T47D (cell line): ENCODE results near the gene TMPRSS5.

Source experiments
- DNase-seq, 2 experiments: peaks; one replicate each; pipeline versions ENCODE4 v3.0.0 to v3.0.0-alpha.2; 2011 to 2012; ENCODE audit warnings: low read depth in 1 of 2, low spot score in 1 of 2
- JUND ChIP-seq: IDR thresholded peaks from 2 replicates; pipeline ENCODE4 v1.6.1; 2012; ENCODE audit warnings: low read depth
- in situ Hi-C: cut with HindIII; loops from 2 replicates; pipeline ENCODE4 v1.10.0; 2016; ENCODE audit warnings: low sequenced_read_pairs, low pct_unique_long_range_greater_than_20kb

Gene TMPRSS5

DNA sequence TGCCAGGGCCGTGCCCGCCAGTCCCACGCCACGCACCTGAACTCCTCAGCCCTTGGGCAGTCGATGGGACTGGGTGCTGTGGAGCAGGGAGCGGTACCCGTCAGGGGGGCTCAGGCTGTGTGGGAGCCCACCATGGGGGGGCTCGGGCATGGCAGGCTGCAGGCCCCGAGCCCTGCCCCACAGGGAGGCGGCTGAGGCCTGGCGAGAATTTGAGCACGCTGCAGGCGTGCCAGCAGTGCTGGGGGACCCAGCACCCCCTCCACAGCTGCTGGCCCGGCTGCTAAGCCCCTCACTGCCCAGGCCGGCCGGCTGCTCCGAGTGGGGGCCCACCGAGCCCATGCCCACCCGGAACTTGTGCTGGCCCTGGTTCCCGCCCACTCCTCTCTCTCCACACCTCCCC is 56.8 kb downstream of the TMPRSS5 start:
- no peak for DNase-seq
- TF ChIP-seq JUND, result no peak
- in situ Hi-C loops, result no loop called here

DNA sequence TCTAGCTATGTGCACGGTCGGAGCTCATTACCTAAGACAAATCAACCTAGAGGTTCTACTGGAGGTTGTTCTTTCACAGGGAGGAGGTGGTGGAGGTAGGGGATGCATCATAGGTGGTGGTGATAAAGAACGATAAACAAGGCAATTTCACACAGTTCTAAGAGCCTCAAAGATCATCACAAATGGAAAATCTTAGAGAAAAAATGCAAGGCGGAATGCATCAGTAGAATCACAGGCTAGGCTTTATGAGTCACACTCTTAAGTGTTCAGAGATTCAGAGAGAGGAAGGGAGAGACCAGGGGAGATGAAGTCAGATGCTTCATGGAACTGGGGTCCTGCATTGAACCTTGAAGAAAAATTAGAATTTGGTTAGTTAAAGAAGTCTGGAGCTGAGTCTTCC is 58.3 kb downstream of the TMPRSS5 start:
- in situ Hi-C loops, result no loop called here

DNA sequence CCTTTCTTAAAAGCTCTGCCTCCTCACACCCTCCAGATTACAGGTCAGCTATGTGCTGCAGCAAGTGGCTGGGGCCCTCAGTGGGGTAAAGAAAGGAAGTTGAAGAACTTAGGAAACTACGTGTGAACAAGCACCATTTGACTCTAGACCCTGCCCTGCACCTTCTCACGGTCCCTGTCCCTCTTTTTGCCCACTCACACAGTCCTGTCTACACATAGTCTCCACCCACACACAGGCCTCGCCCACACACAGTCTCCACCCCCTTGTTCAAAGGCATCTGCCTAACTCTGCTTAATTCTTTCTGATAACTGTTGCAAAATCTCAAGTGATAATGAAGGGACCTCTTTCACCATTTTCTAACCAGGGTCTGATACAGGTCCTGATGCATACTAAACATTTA is 59.0 kb downstream of the TMPRSS5 start:
- TF ChIP-seq JUND, result no peak
- in situ Hi-C loops, result no loop called here
- no peak for DNase-seq

More for the DNA sequence above, 58.3 kb downstream of the TMPRSS5 start:
- TF ChIP-seq JUND, result no peak
- DNase-seq, result no peak

DNA sequence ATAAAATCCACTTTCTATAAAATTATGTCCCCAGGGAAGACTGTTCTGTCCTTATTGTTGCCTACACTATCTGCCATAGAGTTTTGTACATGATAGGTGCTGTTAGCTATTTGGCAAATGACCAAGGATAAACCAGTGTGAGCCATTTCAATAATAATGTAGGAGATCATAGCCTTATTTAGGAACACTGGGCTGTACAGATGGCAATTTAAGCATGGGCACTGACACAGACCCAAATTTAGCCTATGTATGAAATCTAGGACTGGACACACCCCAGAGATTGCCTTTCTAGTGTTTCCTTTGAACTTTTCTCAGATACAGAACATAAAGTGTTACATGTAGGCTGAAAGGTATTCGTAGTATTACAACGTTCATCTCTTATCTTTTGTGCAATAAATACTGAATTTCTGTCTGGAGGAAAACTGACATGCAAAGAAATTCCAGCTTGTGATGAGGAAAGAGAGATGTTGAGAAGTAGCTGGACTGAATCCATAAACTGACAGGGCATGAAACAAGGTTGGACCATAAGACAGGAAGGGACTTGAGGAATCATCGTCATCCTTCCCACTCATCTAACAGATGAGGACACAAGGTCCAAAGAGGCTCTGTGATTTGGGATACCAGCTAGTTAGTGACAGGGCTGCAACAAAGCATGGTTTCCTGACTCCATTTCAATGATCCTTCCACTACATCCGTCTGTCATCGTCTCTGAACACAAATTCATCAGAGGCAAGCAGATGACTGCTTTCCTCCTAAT is 60.3 kb downstream of the TMPRSS5 start:
- TF ChIP-seq JUND, result no peak
- in situ Hi-C loops, result no loop called here
- DNase-seq, result no peak

DNA sequence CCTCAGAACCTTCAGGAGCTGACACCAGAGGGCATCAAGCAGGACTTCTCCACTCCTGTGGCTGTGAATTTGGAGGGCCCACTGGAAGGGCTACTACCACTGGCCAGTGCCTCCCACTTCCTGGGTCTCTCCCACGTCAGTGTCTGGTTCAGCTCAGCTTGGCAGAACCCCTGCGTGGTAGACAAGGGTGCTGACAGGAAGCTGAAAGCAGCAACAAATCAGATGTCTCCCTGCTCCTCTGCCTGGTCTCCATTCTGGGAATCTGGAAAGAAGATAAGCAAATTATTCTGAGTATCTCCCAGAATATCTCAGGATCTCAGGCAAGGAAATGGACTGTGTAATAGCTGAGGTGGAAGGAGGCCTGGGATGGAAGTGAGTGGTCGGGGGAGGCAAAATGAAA is 61.5 kb downstream of the TMPRSS5 start:
- in situ Hi-C loops, result no loop called here
- no peak for TF ChIP-seq JUND

DNA sequence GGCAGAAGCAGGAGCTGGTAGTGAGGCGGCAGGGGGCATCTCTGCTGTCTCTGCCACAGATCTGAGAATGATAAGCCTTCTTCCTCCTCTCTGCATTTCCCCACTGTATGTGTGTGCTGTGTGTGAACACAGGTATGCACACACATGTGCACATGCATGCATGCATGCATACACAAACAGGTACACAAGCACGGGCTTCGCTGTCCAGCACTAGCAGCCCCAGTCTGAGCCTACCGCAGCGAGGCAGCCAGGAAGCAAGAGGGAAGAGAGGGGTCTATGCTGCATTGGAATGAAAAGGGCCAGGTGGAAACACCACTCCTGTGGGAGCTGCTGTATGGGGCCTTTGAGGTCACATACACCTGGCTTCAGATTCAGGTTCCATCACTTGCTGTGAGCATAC is 62.4 kb downstream of the TMPRSS5 start:
- TF ChIP-seq JUND, result no peak
- in situ Hi-C loops, result no loop called here

More for the DNA sequence above, 61.5 kb downstream of the TMPRSS5 start:
- DNase-seq, result no peak

DNA sequence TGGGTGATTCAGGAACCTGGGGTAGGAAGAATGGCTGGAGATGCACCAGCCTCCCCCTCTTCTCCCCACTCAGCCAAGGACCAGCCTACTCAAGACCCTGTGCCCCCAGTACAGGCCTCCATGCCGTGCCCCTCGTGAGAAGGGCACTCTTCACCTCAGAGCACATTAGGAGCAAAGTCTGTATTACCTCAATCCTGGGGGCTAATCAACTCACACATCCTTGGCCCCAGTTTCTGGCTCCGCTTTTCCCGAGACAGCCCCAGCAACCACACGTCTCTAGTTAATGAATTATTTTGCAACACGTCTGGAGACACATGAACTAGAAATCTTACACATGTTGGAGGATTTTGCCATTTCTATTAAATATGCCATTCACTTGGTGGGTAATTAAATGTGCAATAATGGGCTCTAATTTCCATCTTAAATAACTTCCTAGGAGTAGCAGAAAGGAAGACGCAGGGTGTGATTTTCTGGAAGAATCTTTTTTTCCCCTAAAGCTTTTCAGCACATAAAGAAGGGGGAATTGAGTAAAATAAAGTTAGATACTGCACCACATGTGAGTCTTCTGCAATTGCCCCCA is 63.0 kb downstream of the TMPRSS5 start:
- no peak for TF ChIP-seq JUND
- in situ Hi-C loops, result no loop called here
- DNase-seq, result no peak

More for the DNA sequence above, 62.4 kb downstream of the TMPRSS5 start:
- no peak for DNase-seq

DNA sequence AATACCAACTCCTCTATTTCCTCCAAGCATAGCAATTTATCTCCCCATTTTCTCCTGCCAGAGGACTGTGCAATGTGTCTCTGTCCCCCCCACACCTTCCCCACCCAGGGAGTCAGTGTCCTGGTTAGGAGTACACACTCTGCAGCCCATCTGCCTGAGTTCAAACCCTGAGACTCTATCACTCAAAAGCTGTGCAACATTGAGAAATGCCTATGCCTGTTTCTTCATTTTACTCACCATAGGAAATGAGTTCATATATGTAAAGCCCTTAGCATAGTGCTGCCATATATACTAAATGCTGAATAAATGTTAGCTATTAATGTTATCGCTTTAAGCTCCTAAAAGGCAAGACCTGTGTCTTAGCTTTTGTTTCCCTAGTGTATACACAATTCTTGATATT is 64.0 kb downstream of the TMPRSS5 start:
- no peak for TF ChIP-seq JUND
- no peak for DNase-seq
- in situ Hi-C loops, result no loop called here

DNA sequence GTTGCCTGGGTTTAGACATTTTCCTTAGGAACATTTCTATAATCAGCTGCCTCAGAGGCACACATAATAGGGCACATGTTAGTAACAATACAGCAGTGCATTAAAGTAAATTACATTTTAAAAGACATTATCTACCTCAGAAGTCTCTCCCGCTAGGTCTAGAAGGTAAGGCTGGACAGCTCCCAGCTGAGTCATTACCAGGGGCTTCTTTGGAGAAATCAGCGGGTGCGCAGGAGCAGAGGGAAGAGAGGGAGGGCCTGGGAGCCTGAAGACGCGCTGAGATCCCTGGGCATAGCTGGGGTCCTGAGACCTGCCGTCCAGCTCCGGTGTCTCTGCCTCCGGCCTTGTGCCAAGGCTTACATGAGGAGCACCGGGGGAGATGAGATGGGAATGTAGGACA is 67.7 kb downstream of the TMPRSS5 start:
- no peak for DNase-seq
- TF ChIP-seq JUND, result no peak
- in situ Hi-C loops, result no loop called here

DNA sequence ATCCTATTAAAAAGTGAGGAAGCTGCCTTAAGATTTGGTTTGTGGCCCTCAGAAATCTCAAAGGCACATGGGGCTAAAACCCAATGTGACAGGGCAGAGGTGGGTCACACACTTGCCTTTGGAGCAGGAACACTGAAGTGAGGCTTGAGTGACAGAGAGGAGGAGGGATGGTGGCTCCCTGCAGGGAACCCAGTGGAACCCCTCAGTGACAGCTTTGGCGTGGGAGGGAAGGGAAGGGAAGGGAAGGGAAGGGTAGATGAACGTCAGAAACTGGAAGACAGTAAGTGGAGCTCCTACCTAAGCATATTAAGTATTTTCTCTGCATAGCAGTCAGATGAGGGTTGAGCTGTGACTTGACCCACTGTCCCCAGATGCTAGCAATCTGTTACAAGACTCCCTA is 68.5 kb downstream of the TMPRSS5 start:
- in situ Hi-C loops, result no loop called here
- DNase-seq, result no peak

More for the DNA sequence above, 68.5 kb downstream of the TMPRSS5 start:
- no peak for TF ChIP-seq JUND
